GM21737 (cell line): ENCODE measurements around the gene NPAS1.
"Not testable (repeated sequence)": the region's sequence is repeated elsewhere in the genome, so short reads cannot be mapped to it uniquely, and the experiment has no call there.

ENCODE experiments used
- ATAC-seq: cut with Tn5 transposase; IDR thresholded peaks from one replicate; pipeline ENCODE4 v1.9.1; 2021; ENCODE audit warnings: mild to moderate bottlenecking, moderate library complexity; ENCODE audit not compliant: unreplicated experiment

The NPAS1 gene

DNA sequence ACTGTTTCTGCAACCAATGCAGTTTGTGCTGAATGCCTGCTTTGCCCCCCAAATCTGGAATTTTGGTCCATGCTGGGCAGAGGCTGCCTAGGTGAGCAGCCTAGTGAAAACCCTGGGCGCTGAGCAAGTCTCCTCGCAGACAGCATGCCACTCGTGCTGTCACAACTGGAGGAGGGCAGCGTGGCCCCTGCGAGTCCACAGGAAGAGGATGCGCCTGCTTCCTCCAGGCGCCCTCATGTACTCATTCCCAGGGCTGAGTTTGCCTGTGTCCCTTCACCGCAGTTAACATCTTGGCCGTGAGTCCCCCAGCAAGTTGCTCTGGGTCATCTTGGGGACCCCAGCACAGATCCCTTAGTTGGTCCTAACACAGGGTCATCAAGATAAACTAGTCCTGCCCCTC, 55.0 kb downstream of the NPAS1 start:
- ATAC-seq: no peak

DNA sequence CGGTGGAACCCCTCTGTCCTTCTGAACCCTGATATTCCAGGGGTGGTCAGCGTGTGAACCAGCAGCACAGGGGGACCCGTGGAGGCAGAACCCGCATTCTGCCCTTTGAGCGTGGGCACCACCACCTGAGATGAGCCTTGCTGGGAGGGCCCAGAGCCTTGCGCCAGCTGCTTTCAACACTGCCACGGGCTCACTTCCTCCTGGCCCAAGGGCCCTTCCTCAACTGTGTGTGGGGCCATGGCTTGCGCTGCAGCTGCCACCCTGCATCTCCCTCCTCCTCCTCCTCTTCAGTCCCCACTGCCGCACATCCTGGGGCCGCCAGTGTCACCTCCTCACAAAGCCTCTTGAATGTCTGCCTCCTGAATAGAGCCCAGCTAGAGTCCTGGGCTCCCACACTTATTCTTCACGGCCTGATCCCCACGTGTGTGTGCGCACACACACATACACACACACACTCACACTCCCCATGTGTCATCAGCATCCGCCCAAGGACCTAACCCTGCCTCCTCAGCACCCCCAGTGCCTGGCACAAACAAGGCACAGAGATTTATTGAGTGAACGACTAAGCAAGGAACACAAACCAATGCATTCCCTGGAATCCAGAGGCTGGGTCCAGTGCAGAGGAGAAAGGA, 55.7 kb downstream of the NPAS1 start:
- ATAC-seq: no peak

- no peak for ATAC-seq
Observed at GRCh38 chr19:47075941-47076340, 56.3 kb downstream of the NPAS1 start.

DNA sequence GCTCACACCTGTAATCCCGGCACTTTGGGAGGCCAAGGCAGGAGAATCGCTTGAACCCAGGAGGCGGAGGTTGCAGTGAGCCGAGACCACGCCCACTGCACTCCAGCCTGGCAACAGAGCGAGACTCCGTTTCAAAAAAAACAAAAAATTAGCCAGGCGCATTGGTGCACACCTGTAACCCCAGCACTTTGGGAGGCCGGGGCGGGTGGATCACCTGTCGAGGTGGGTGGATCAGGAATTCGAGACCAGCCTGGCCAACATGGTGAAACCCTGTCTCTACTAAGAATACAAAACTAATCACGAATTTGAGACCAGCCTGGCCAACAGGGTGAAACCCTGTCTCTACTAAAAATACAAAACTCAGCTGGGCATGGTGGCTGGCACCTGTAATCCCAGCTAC, 58.7 kb downstream of the NPAS1 start:
- not testable (repeated sequence) for ATAC-seq

- no peak for ATAC-seq
Observed at GRCh38 chr19:47081095-47081494, 61.5 kb downstream of the NPAS1 start.

- no peak for ATAC-seq
Observed at GRCh38 chr19:47082493-47082892, 62.9 kb downstream of the NPAS1 start.

GRCh38 chr19:47084879-47085439, 65.3 kb downstream of the NPAS1 start:
- ATAC-seq: no peak

GRCh38 chr19:47086280-47086679, 66.6 kb downstream of the NPAS1 start:
- no peak for ATAC-seq

- ATAC-seq: no peak
Observed at GRCh38 chr19:47089767-47090350, 70.2 kb downstream of the NPAS1 start.

- no peak for ATAC-seq
Observed at GRCh38 chr19:47093254-47093653, 73.6 kb downstream of the NPAS1 start.

DNA sequence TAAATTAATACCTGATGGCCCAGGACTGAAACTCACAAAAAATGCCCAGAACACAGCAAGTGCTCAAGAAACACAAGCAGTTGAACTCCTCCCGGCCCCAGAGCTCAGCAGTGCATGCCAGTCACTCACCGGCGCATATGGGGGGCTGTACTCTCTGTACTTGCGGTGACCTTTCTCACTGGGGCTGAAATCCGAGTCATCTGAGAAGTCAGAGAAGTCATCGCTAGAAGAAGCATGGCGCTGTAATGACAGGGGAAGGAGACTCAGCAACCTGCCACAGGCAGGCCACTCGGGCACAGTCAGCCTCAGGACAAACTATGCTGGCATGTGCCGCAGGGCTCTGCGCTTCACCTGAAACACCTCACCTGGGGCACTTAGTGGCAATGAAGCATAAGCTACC, 74.2 kb downstream of the NPAS1 start:
- no peak for ATAC-seq

GRCh38 chr19:47094557-47095475, 75.2 kb downstream of the NPAS1 start:
- ATAC-seq: no peak
